Suprapubic skin (tissue), 3 donors: ENCODE measurements around the gene GLS2.
"Not testable (repeated sequence)": the region's sequence is repeated elsewhere in the genome, so short reads cannot be mapped to it uniquely, and the experiment has no call there.

Experiments used
- POLR2AphosphoS5 ChIP-seq, 3 donors: sonication (generic); formaldehyde crosslinking; IDR thresholded peaks; one replicate each; pipeline ENCODE4 v1.6.1; 2017; ENCODE audit warnings: antibody characterized with exemption in 3 of 3
- TF ChIP-seq, protein P1 (sequence below), 2 donors: fragments of 200-600 bp in 1 of 2; fragments of 450-650 bp in 1 of 2; sonication (generic) in 1 of 2; IDR thresholded peaks; one replicate each; pipeline ENCODE4 v1.5.1; 2016 to 2019; ENCODE audit warnings: antibody characterized with exemption in 2 of 2, mild to moderate bottlenecking in 1 of 2, moderate library complexity in 1 of 2

GRCh38 chr12:56499879-56500278, 11.9 kb upstream of the GLS2 start:
- TF ChIP-seq POLR2AphosphoS5 (IDR thresholded peaks at IDR 0.05), result not testable (repeated sequence)
- TF ChIP-seq, protein P1, sequence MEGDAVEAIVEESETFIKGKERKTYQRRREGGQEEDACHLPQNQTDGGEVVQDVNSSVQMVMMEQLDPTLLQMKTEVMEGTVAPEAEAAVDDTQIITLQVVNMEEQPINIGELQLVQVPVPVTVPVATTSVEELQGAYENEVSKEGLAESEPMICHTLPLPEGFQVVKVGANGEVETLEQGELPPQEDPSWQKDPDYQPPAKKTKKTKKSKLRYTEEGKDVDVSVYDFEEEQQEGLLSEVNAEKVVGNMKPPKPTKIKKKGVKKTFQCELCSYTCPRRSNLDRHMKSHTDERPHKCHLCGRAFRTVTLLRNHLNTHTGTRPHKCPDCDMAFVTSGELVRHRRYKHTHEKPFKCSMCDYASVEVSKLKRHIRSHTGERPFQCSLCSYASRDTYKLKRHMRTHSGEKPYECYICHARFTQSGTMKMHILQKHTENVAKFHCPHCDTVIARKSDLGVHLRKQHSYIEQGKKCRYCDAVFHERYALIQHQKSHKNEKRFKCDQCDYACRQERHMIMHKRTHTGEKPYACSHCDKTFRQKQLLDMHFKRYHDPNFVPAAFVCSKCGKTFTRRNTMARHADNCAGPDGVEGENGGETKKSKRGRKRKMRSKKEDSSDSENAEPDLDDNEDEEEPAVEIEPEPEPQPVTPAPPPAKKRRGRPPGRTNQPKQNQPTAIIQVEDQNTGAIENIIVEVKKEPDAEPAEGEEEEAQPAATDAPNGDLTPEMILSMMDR (IDR thresholded peaks at IDR 0.05), result not testable (repeated sequence)
